ENCODE results near the gene SENP7. TPM values are rescaled to one million over a fixed set of nuclear protein-coding genes. Genes with fewer than 3 reads are reported as not detected.

SENP7 gene
- 8.9 and 9.9 TPM in 2 replicates for total RNA-seq

GRCh38 chr3:101512646-101513418, at the start of gene SENP7:
Gene SENP7 (minus strand): TSS chr3:101513212. CDS start chr3:101513130, 82 bp downstream.

GRCh38 chr3:101561630-101562328, 48.8 kb upstream of the SENP7 start, which contains the start of gene TRMT10C:
Gene TRMT10C (plus strand): TSS chr3:101561868. CDS start chr3:101564782, 2,914 bp downstream.

GRCh38 chr3:101320475-101320874, 192.5 kb downstream of the SENP7 start, which contains the start of gene IMPG2:
Gene IMPG2 (minus strand): TSS chr3:101320575. CDS start chr3:101320372, 203 bp downstream.

Other genes starting within 250 kb of the SENP7 start
- 0.28 and 0.59 TPM in 2 replicates for gene IMPG2, start 192.6 kb downstream of the SENP7 start, total RNA-seq
- 22.0 and 27.3 TPM in 2 replicates for gene TRMT10C, start 48.7 kb upstream of the SENP7 start, total RNA-seq
- gene PCNP, start 61.0 kb upstream of the SENP7 start, total RNA-seq: 99.2 and 127 TPM in 2 replicates
- gene ZBTB11, start 163.9 kb upstream of the SENP7 start, total RNA-seq: 25.8 and 30.2 TPM in 2 replicates
- 591 and 1,533 TPM in 2 replicates for gene RPL24, start 173.5 kb upstream of the SENP7 start, total RNA-seq
- gene CEP97, start 211.4 kb upstream of the SENP7 start, total RNA-seq: 16.2 and 16.3 TPM in 2 replicates